22Rv1 (cell line): Measurements from ENCODE around the gene GID8.

ENCODE experiments used
- CTCF ChIP-seq: fragments of 450-650 bp; IDR thresholded peaks from 2 replicates; pipeline ENCODE4 v1.5.1; 2017; ENCODE audit warnings: mild to moderate bottlenecking
- ZFX ChIP-seq: fragments of 450-650 bp; IDR thresholded peaks from 2 replicates; pipeline ENCODE4 v1.6.1; 2017; ENCODE audit warnings: antibody characterized with exemption, borderline replicate concordance

- TF ChIP-seq CTCF = no peak
- no peak for TF ChIP-seq ZFX
These were observed 24.4 kb downstream of the GID8 start for GRCh38 chr20:62962221-62962879.
